ENCODE measurements around the gene NR5A2.

Gene NR5A2

GRCh38 chr1:200206340-200206739 lies 178.8 kb downstream of the NR5A2 start:
- no peak for DNase-seq (ENCODE audit: low spot score)

DNA sequence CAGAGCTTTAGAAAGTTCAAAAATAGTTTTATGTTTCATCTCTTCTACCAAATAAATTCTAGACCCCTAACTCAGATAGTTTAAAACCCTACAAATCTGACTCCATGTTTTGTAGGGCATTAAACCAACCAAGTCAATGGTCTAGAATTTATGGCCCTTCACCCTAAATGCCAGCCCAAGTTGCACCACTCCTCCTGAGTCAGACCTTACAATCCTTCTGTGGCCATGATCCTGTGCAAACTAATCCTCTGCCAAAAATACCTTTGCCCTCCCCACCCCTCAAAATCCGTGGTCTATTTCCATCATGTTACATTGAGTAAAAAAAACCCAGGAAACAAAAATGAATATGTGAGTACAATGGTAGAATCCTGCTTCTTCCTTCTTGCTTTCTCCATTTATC lies 179.3 kb downstream of the NR5A2 start:
- no peak for DNase-seq (ENCODE audit: low spot score)

- DNase-seq (ENCODE audit: low spot score), result no peak
Measured at GRCh38 chr1:200207711-200208126, 180.2 kb downstream of the NR5A2 start.

GRCh38 chr1:200211157-200211556 lies 183.6 kb downstream of the NR5A2 start:
- no peak for DNase-seq (ENCODE audit: low spot score)

- no peak for DNase-seq (ENCODE audit: low spot score)
Measured at GRCh38 chr1:200213392-200213791, 185.9 kb downstream of the NR5A2 start.

DNA sequence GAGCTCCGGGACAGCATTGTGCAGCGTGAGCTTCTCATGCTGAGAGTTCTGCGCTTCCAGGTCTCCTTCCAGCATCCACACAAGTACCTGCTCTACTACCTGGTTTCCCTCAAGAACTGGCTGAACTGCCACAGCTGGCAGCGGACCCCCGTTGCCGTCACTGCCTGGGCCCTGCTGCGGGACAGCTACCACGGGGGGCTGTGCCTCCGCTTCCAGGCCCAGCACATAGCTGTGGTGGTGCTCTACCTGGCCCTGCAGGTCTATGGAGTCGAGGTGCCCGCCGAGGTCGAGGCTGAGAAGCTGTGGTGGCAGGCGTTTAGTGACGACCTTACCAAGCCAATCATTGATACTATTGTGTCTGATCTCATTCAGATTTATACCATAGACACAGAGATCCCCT lies 186.4 kb downstream of the NR5A2 start:
- DNase-seq (ENCODE audit: low spot score), result no peak

DNA sequence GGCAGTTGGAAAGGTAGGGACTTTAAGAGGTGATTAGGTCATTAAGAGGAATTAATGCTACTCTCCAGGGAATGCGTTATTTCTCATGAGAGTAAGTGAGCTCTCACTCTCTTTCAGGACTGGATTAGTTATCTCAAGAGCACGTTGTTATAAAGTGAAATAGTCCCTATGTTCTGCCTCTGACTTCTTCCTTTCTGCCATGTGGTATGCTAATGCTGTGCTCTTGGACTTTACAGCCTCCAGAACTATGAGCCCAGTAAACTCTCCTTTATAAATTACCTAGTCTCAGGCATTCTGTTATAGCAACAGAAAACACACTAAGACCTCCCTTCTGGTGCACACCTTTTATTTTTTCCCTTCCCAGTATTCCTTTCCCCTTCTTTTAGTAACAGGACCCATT lies 187.8 kb downstream of the NR5A2 start:
- no peak for DNase-seq (ENCODE audit: low spot score)

DNA sequence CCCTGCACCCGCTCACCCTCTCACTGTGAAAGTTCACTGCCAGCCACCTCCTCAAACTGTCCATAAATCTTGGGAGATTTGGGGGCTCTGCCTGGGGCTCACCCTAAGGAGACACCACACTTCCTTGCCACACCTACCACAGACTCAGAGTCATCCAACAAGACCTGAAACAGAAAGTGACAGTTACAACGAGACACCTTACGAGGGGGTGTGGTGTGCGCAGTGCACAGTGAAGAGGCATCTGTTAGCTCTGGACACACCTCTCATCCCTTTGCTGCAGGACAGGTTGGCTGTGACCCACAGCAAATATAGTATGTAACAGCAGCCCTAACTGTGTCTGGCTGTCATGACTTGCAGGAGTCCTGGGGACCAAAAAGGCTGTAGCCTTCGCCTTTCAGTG lies 190.2 kb downstream of the NR5A2 start:
- DNase-seq (ENCODE audit: low spot score), result no peak

GRCh38 chr1:200221614-200222282 lies 194.2 kb downstream of the NR5A2 start:
- DNase-seq (ENCODE audit: low spot score), result no peak

DNA sequence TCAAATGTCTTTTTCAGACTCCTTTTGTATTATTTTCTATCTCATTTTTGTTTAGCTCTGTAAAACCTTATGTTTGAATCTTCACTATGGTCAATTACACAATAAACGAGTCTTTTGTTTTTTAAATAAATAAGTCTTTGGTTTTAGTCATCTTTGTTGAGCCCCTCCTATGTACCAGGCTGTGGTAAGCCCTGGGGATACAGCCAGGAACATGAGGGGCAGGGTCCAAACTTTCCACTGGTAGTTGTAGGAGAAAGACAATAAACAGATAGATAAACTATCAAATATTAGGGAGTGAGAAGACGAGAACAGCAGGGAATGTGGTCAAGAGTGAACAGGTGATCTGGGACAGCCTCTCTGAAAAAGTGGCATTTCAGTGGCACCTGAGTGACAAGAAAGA lies 195.7 kb downstream of the NR5A2 start:
- no peak for DNase-seq (ENCODE audit: low spot score)

- no peak for DNase-seq (ENCODE audit: low spot score)
Measured at GRCh38 chr1:200223613-200224012, 196.1 kb downstream of the NR5A2 start.

- DNase-seq (ENCODE audit: low spot score), result no peak
Measured at GRCh38 chr1:200224315-200224714, 196.8 kb downstream of the NR5A2 start.

DNA sequence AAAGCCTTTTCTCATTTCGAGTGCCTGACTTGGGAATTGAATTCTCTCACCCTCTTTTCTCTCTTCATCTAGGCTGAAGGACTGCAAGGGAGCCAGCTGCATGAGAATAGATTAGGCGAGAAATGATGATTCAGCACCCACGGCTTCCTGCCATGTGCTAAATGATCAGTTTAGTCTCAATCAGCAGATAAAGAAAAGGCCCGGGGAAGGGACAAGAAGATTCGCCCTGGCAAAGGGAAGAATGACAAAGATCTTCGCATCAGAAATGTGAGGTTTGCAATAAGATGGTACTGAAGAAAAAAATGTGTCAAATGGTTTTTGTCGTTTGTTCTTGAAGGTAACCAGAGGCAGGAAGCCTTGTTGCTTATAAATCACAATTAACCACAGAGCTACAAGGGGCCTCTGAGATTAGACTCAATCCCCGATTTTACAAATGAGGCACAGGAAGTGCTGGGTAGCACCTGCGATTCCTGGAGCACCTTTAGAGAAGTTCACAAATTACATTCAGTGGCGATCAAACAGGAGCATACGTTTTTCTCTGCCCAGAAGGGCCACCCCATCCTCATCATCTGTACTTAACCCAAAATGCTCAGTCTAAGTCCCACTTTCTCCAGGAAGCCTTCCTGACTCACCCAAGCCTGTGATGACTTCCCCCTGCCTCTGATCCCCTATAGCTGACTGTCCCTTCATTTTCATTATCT lies 198.9 kb downstream of the NR5A2 start:
- peak; percentile 28 for DNase-seq (ENCODE audit: low spot score)

GRCh38 chr1:200226969-200227303 lies 199.4 kb downstream of the NR5A2 start:
- DNase-seq (ENCODE audit: low spot score), result no peak

All from hematopoietic multipotent progenitor cell treated with erythropoietin and hydrocortisone succinate and interleukin-3 and kit ligand, for 17 days (in vitro differentiated cells).